CD4-positive, alpha-beta T cell treated with Interleukin-4 for 1 hour (primary cell): ENCODE measurements around the gene JADE2.
A peak's percentile ranks its signal among the peaks of the same experiment; 100 is the strongest.
"Not testable (repeated sequence)": the region's sequence is repeated elsewhere in the genome, so short reads cannot be mapped to it uniquely, and the experiment has no call there.

Source experiments
- DNase-seq, 2 donors: peaks; one replicate each; pipeline ENCODE4 v3.0.0-alpha.2; 2020 to 2022

Gene JADE2

GRCh38 chr5:134508521-134509195 lies 16.8 kb upstream of the JADE2 start:
- DNase-seq = no peak

GRCh38 chr5:134509308-134510040 lies 16.0 kb upstream of the JADE2 start:
- DNase-seq = no peak

GRCh38 chr5:134510970-134511795 lies 14.3 kb upstream of the JADE2 start:
- DNase-seq = no peak

GRCh38 chr5:134511796-134512660 lies 13.4 kb upstream of the JADE2 start:
- no peak for DNase-seq

GRCh38 chr5:134512661-134512999 lies 12.8 kb upstream of the JADE2 start:
- DNase-seq = no peak

GRCh38 chr5:134515801-134516200 lies 9.7 kb upstream of the JADE2 start:
- no peak for DNase-seq

- not testable (repeated sequence) for DNase-seq
Measured at GRCh38 chr5:134516984-134517383, 8.5 kb upstream of the JADE2 start.

GRCh38 chr5:134517553-134517952 lies 7.9 kb upstream of the JADE2 start:
- DNase-seq = no peak

- DNase-seq = no peak
Measured at GRCh38 chr5:134519989-134520388, 5.5 kb upstream of the JADE2 start.

- no peak for DNase-seq
Measured at GRCh38 chr5:134521841-134522240, 3.6 kb upstream of the JADE2 start.

- no peak for DNase-seq
Measured at GRCh38 chr5:134523543-134524271, 1.8 kb upstream of the JADE2 start.

- peak; percentile 69 to 74 for DNase-seq
Measured at GRCh38 chr5:134524272-134524825, 1.1 kb upstream of the JADE2 start.

GRCh38 chr5:134525683-134526482 lies 413 bp downstream of the JADE2 start:
- DNase-seq = peak; percentile 69

- DNase-seq = peak; percentile 58 to 64
Measured at GRCh38 chr5:134526483-134527155, 1.1 kb downstream of the JADE2 start.

- DNase-seq = peak; percentile 70 to 73
Measured at GRCh38 chr5:134527156-134527960, 1.9 kb downstream of the JADE2 start.

- no peak for DNase-seq
Measured at GRCh38 chr5:134527961-134528424, 2.5 kb downstream of the JADE2 start.

GRCh38 chr5:134528556-134528955 lies 3.1 kb downstream of the JADE2 start:
- DNase-seq = no peak

GRCh38 chr5:134529460-134529859 lies 4.0 kb downstream of the JADE2 start:
- DNase-seq = no peak
